NCI-H226 (cell line): ENCODE data around the gene PARVB.
"Not testable (repeated sequence)": the region's sequence is repeated elsewhere in the genome, so short reads cannot be mapped to it uniquely, and the experiment has no call there.

Source experiments
- DNase-seq: peaks from one replicate; pipeline ENCODE4 v3.0.0-alpha.2; 2015

The PARVB gene

DNA sequence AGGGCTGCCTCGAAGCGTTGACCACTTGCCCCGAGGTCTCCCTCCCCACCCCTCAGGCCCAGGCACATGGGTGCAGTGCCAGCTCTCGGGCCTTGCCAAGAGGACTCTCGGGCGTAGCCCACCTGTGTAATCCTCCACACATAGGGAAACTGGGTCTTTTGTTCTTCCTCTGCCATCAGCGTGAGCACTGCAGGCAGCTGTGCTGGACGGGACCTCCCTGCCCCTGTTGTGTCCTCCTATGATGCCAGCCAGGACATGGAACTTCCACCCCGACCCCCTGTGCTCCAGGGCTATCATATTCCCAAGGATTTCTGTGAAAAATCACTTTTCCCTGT lies 66.4 kb downstream of the PARVB start:
- no peak for DNase-seq

- DNase-seq = no peak
Observed at GRCh38 chr22:44091021-44091721, 67.1 kb downstream of the PARVB start.

GRCh38 chr22:44091751-44092150 lies 67.6 kb downstream of the PARVB start:
- no peak for DNase-seq

DNA sequence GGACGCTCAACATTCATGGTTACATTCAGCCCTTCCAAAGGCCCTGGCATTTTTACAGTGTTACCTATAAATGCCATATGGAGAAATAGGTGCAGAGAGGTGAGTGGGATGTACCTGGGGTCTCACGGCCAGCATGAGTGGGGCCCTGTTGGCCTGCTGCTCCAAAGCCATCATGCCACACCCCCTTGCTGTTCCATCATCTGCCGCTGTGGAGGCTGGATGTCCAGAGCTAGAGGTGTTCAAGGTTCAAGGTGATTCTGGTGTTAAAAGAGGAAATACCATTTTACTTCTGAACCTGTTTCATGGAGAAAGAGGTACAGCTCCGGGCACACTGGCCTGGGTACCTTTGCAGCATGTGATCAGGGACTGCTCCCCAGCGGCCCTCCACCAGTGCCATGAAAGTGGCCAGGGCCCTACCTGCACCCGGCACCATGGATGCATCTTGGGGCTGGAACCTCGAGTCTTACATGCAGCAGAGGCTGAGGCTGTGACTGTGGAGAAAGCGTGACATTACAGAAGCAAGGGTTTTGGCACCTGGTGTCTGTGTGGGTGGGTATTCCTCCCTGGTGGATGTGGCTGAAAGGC lies 68.6 kb downstream of the PARVB start:
- DNase-seq = no peak

DNA sequence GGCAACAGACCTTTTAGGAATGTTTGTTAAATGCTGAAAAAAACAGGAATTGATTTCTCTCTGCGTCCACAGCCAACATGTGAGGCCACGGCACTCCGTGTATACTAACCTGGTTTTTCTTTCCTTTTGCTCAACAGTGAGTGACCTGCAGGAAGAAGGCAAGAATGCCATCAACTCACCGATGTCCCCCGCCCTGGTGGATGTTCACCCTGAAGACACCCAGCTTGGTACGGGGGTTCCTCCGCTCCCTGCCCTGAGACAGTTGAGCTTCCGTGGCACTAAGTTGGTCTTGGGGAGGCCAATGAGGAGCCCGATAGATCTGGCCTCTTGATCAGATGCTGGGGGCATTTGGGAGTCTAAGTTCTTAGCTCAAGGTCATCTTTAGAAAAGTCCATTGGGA lies 69.7 kb downstream of the PARVB start:
- no peak for DNase-seq

GRCh38 chr22:44094751-44095302 lies 70.7 kb downstream of the PARVB start:
- DNase-seq = no peak

GRCh38 chr22:44096736-44097135 lies 72.6 kb downstream of the PARVB start:
- no peak for DNase-seq

GRCh38 chr22:44097263-44098020 lies 73.3 kb downstream of the PARVB start:
- no peak for DNase-seq

GRCh38 chr22:44098021-44098739 lies 74.1 kb downstream of the PARVB start:
- DNase-seq = no peak

DNA sequence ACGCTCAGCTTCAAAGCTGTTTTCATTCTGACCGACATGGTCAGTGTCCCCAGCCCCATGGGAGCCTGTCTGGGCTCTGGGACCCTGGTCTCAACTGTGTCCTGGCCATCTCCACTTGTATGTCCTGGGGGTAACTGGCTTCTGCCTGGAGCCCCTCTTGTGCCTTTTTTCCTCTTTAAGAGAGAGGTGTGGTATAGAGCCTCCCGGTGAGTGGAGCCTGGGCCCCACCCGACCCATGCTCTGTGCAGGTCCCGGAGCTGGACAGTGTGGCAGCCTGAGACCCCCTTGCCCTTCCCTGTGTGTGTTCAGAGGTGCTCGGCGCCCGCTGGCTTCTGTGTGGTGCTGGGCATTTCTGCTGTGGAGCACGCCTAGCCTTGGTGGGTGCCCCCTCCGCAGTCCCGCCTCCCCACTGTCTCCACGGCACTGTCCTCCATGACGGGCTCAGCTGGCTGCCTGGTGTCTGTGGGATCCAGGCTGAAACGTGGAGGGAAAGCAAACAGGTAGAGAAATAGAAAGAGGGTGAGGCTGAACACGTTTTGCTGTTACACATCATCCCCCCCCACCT lies 74.9 kb downstream of the PARVB start:
- DNase-seq = no peak

GRCh38 chr22:44099696-44100095 lies 75.6 kb downstream of the PARVB start:
- no peak for DNase-seq

DNA sequence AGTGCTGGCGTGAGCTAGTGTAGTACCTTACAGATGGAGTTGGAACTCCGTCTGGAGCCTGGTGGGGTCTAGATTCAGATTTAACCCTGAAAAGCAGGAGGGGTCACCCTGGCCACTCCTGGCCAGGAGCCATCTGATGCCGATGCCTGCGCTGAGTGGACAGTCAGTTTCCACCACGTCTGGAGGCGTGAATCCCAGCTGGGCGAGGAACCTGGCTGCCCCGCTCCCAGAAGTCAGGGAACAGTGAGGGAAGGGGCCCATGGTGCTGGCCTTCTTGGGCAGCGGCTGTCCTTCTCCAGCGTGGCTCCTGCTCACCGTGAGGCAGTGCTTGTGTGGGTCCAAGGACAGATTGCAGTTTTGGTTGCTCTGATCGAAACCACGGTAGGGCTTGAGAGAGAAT lies 76.3 kb downstream of the PARVB start:
- no peak for DNase-seq

GRCh38 chr22:44102121-44102520 lies 78.0 kb downstream of the PARVB start:
- DNase-seq = no peak

GRCh38 chr22:44102856-44103255 lies 78.8 kb downstream of the PARVB start:
- DNase-seq = no peak

DNA sequence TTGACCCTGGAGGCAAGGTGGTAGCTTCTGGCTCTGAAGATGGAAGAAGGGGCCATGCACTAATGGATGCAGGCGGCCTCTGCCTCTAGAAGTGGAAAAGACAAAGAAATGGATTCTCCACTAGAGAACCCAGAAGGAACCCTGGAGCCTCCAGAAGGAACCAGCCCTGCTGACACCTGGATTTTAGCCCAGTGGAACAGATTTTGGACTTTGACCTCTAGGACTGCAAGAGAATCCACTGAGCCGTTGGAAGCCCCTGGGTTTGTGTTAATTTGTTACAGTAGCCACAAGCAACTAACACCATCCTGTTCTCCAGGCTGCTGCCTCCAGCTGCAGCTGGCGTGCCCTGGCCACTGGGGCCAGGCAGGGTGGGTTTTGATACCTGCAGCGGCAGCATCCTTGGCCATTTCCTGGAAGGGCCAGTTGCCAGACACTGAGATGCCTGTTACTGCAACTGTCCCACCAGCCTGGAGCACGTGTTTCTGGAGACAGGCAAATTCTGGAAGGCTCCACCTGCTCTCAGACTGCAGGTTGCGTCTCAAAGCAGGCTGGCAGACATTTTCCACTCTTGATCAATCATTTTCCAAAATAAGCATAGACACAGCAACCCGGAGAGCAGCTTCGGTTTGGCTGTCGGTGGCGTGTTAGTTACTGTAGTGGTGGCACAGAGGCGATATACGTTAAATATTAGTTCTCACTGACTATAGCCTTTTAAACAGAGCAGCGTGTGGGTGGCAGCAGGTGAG lies 79.8 kb downstream of the PARVB start:
- no peak for DNase-seq

DNA sequence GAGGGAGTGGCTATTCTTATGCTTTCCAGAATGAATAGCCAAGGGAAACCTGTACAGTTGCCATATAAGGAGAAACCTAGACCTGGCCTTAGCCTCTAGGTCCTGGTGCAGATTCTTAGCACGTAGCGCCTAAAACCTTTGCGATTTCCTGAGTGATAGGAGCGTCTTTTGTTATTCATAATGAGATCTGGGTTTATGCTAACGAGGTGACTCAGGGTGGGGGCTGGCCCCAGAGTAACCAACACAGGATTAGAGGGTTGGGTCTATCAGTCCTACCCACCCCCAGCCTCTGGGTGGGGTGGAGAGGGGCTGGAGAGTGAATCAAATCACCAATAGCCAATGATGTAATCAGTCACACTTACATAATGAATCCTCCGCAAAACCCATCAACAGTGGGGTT lies 83.2 kb downstream of the PARVB start:
- no peak for DNase-seq

- no peak for DNase-seq
Observed at GRCh38 chr22:44108076-44108475, 84.0 kb downstream of the PARVB start.

DNA sequence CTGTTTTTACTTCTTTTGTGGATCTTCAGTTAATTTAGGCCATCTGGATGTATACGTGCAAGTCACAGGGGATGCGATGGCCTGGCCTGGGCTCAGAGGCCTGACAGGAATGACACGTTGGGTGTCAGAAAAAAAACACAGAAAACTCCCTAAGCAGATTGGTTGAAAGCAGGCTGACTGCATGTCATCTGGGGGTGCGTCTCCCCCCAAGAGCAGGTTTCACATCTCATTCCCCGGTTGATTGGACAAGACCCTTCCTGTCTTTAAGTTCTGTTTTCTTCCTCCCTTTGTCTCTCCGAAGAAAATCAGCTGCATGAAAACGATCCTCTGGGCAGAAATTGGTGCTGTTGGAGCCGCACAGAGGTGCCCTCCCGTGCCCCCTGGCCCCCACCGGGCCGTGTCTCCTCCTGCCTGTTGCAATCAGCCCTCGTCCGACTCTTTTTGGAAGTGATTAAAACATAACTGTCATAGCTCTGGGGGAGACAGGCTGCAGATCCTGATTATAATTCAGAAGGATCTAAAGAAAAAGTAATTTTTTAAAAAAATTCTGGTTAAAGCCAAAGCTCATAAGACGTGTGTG lies 84.8 kb downstream of the PARVB start:
- DNase-seq = no peak

GRCh38 chr22:44109416-44109815 lies 85.3 kb downstream of the PARVB start:
- no peak for DNase-seq

- DNase-seq = not testable (repeated sequence)
Observed at GRCh38 chr22:44110656-44111055, 86.6 kb downstream of the PARVB start.

DNA sequence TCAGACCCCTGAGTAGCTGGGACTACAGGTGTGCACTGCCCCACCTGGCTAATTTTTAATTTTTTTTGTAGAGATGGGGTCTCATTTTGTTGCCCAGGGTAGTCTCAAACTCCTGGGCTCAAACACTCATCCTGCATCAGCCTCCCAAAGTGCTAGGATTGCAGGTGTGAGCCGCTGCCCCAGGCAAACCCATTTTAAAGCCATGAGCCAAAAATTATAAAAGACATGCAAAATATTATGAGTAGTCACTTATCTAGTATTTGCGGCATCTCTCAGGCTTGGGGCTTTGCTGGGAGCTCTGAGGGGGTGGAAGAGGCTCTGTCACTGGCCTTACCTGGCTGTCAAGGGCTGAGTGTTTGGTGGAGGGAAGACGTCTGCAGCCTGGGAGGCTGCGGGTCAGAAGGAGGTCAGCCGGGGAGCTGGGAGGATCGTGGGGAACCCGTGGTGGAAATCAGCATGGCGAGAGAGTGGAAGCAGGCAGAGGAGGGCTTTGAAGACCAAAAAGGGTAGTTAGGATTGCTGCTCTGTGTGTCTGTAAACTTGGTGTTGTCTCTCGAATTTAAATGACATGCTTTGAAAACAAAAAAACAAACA lies 87.6 kb downstream of the PARVB start:
- no peak for DNase-seq
